EL (cell line): Measurements from ENCODE around the gene SLC22A4.

Source experiments
- DNase-seq: peaks from one replicate; pipeline ENCODE4 v3.0.0-alpha.2; 2016

Gene SLC22A4

DNA sequence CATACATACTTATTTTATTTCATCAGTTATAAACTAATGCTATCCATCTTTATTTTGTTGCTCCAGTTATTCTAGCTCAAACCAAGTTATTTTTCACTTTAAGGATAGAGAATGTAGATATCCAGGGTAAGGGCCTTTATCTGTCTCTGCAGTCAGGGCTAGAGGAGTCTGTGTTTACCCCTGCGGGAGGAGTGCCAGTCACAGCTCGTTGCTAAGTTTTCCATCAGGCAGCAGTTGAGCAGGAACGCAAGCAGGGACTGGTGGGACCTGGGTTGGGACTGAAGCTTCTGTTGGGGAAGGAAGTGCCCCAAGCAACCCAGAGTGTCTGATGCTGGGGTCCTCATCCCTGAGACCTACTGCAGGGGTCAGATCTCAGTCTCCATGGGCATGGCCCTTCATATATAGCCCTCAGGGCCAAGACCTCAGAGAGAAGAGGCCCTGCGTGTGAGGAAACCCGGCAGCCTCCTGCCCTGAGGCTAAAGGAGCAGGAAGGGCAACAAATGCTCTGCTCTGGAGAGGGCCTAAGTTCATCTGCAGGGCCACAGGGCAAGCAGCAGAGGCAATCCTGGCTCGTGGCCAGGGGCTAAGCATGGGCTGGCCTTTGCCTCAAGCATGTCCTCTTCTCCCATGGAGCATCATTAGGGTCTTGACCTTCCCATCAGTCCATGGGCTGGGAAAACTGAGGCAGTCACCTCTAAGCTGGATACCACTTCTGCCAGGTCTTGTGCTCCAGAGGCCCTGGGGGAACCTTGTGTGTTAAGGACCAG, 6.6 kb downstream of the SLC22A4 start:
- no peak for DNase-seq

DNA sequence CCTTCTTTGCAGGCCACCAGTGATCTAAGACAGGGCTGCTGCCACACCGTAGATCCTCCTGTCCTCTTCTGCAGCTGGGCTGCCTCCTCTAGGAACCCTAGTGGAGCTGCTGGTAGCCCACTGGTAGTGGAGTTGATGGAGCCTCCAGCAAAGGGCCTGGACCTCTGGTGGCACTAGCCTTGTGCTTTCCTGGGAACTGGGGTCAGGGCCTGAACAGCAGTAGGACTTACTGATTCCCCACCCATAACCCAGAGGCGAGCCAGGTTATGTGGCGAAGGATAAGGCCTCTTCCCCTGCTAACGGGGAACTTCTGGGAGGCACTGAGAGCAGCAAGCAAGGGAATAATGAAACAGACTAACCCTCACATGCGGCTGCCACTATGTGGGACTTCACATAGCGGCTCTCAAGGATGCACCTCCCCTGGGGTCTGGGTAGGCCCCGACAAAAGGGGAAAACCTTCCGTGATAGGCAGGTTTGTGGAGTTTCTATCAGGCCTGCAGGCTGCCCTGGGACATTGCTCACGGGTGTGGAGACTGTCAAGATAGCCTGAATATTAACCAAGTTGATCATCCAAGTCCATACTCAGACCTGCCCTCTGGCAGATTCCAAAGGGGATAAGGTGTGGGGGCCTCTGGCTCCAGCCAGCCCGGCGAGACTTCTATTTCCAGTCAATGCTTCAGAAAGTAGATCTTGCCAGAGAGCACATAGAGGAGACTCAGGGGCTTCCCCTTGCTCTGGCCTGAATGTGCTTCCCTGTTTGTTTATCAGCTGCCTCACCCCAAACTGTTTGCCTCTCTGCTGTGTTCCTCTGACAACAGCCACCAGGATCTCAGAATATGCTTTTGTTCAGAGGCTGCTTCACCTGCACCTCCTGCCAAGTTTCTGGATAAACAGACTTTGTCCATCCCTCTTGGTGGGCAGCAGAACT, 7.4 kb downstream of the SLC22A4 start:
- no peak for DNase-seq

DNA sequence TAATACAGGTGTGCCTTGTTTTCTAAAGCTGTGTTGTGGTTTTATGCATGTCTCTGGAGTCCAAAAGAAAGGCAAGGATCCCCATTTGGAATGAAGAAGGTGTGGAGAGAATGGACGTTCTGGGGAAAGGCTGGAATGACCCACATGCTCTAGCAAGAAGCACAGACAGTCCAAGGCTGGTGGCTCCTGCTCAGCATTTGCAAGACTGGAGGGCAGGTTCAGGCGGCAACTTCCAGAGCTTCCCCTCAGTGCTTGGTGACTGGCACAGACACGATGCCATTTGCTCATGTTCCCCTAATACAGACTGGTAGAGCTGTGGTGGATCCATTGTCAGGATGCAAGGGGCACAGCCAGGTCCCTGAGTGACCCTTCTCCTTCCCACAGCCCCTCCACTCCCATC, 8.2 kb downstream of the SLC22A4 start:
- no peak for DNase-seq

DNA sequence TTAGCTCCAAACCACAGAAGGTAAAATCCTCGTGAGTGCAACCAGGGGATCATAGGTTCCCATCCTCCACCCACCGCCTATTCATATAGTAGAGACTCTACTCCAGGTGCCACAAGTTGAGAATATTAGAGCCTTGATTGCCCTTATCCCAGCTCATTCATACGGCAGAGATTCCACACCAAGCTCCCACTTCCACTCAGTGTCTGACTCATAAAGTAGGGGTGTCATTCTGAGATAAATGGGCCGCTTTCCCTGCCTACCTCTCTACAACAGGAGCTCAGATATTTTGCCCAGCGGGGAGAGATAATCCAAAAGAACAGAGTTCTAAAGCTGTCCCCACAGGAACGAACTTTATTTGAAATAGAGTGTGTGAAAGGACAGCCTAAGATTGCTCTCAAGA, 9.4 kb downstream of the SLC22A4 start:
- DNase-seq = no peak

DNA sequence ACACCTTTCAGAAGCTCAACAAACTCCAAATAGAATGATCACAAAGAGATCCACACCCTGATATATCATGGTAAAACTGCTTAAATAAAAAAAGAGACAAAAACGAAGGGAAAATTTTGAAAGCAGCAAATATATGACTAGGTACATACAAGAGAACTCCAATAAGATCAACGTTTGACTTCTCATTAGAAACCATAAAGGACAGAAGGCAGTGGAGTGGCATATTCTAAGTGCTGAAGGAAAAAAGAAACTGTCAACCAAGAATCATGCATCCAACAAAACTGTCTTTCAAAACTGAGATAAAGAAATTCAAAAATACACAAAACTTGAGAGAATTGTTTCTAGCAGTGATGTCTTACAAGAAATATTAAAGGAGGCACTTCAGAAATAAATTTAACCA, 11.2 kb downstream of the SLC22A4 start:
- DNase-seq = no peak

DNA sequence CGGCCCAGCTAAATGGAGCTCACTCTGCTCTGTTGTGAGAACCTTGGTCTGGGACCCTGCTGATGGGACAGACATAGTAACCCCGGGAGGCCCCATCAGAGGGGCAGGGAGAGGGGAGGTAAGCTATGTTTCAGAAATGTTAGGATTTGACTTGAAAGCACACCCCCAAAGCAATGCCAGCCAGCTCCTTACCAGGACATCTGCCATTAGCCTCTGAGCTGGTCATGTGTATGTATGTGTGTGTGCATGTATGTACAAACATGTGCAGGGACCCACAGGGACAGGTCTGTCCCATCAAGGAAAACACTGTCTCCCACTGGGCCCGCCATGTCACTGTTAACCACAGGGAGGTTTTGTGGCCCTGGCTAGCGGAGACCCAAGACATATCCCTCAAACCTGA, 14.5 kb downstream of the SLC22A4 start:
- no peak for DNase-seq

DNA sequence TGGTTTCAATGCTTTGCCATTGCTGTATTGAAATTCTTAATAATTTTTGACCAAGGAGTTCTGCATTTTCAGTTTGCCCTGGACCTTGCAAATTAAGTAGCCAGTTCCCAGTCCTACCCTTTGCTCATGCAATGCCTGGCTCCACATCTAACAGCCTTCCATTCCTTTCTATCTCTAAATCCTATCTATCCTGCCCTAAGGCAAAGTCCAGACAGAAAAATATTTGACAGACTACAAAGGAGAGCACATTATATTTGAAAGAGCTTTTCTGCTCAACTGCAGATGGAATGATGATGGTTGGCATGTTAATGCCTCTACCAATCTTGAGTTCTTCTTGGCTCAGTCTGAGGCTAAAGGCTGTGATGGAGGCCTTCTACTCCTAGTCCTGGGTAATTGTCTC, 15.5 kb downstream of the SLC22A4 start:
- peak; percentile 15 for DNase-seq

DNA sequence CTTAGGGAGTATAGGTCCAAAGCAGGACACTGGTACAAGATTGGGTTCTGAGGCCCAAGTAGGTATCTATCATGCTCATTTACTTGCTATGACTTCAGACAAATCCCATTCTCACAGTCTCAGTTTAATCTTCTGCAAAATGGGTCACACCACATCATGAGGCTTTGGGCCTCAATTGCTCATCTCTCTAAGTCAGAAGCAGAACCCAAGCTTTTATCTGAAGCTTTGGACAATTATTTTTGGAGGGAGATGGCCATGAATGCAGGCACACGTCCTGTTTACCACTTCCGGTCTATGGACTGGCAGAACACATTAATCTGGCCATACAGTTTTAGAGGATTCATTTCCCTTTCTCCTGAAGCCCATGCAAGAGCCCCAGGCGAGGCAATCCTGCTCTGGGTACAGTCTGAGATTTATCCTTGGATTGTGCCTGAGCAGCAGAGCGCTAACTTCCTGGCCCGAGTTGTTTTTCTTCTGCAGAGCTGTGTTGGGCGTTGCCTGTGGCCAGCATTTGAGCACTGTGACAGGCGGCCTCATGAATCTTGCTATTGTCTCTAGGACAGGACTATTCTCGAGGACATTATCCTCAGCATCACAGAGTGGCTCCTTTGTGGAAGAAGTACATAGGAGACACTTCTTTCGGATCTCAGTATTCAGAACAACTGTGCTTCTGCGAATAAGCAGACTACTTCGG, 16.1 kb downstream of the SLC22A4 start:
- no peak for DNase-seq

DNA sequence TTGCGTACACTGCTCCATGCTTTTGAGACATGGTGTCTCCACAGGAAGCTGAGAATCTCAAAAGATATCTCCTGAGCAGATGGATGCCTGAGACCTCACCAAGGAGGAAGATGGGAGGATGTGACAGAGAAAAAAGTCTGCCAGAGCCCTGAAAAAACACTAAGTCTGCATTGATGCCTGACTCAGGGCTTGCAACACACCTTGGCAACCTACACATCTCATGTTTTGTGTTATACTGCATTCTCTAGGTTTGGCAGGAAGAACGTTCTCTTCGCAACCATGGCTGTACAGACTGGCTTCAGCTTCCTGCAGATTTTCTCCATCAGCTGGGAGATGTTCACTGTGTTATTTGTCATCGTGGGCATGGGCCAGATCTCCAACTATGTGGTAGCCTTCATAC, 19.2 kb downstream of the SLC22A4 start:
- DNase-seq = no peak

DNA sequence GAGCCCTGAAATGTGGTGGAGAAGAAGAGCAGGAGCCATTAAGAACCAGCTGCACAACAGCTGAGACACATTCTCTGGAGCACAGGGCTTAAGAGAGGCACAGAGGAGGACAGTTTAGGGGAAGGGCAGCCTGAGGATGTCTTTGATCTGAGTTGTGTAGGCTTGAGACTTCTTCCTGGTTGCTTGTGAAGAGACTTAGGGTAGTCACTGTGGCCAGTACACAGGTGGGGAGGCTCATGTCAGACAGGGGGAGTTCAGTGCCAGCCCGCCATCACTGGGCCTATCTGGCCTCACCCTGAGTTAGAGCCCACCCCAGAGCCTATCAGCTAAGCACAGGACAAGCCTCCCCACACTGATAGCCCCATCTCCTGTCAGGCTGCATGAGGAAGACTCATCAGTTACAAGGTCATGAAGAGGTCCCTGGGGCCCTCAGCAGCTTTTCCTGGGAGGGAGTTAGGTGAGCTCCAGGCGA, 19.8 kb downstream of the SLC22A4 start:
- DNase-seq = no peak

DNA sequence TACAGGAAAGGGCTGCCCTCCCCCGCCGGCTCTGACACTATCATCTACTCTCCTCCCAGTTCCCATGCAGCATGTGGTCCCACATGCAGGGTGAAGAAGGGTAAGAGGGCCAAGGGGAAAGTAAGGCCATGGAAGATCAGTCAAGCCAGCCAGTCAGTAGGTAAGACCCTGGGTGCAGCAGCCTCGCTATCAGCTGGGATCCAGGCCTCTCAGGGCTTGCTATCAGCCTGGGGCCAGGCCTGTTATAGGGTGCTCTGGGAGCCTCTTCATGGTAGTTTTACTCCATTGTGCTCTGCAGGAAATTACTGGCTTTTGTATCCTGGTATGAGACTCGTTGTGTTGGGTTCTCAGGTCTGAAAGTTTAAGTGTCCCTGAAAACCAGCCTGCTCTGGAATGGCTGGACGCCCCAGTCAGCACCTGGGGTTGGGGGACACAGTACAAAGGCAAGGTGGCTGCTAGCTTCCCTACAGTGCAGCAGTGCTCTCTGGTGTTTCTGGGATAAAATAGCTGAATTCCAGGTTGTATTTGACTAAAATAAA, 21.4 kb downstream of the SLC22A4 start:
- no peak for DNase-seq

DNA sequence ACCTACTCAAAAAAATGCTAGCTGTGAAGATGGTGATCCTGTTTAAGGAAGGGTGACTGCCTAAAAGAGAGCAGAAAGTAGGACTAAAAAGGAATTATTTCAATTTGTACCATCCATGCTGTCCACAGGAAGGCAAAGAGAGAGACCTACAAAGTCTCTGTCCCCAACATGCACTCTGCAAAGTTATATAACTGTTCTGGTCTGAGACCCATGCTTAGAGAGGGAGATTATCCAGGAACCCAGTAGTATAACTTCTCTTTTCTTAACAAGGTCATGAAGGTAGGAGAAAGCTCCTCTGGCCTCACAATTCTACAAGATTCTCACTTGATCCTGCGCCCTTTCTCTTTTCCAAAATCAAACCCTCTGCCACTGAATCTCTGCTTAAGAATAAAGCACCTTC, 25.8 kb downstream of the SLC22A4 start:
- no peak for DNase-seq

DNA sequence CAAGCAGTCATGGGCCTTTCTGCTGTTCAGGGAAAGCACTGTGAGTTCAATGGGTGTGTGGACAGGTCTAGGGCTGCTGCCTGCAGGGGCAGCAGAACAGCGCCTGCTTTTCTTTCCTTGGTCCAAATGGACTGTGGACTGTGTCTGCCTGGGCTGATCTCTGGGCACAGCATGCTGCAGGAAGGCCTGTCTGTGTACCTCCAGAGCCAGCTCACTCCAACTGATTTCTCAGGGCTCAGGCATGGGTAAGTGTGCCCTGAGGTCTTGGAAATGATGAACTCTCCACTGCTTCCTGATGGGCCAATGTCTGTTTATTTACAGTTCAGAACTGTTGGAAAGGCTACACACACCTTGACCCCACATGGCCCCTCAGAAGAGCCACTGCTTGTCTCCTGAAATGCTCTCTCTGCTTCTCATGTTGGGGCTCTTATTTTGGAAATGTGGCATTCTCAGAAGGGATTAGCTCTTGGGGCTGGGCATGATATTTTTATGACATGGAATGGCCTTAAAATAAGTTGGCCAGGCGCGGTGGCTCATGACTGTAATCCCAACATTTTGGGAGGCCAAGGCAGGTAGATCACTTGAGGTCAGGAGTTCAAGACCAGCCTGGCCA, 27.0 kb downstream of the SLC22A4 start:
- DNase-seq = no peak

DNA sequence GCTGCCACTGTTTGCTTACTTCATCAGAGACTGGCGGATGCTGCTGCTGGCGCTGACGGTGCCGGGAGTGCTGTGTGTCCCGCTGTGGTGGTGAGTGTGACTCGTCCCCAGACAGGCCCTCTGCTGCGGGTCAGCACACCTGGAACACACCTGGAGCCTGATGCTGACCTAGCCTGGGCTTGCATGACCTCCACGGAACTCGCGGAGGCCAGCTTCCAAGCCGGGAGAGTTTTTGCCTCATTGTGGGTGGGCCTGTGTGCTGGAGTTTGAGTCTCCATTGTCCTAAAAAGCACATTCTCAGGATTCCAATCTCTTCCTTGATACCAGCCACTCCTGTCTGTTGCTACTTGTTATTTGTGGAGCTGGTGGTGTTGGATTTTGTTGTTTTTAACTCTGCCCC, 28.1 kb downstream of the SLC22A4 start:
- DNase-seq = no peak

DNA sequence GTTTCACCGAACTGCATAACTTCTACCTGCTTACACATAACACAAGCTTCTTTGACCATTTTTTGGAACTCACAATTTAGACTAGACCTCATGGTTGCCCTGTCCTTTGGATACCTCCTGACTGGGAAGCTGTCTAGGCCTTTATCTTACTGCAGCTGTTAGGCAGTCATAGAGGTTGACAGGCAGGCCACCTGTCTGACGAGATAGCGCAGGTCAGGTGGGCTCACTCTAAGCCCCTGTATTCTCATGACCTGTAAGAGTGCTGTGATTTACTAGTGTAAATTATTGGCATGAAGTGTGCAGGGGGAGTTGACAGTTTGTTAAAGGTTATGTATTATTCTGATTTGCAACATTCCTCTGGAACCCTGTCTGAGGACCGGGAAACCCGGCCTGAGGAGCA, 29.0 kb downstream of the SLC22A4 start:
- DNase-seq = no peak

DNA sequence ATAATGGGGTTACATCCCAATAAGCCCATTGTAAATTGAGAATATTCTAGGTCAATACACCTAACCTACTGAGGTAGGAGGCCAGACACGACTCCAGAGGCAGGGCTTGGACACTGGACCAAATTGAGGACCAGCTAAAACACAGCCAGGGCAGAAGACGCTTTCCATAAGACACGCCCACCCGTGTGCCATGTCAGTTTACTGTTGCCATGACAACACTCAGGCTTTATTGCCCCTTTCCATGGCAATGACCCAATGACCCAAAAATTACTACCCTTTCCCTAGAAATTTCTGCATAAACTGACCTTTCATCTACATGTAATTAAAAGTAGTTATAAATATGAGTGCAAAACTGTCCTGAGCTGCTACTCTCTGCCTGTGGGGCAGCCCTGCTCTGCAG, 31.5 kb downstream of the SLC22A4 start:
- no peak for DNase-seq

DNA sequence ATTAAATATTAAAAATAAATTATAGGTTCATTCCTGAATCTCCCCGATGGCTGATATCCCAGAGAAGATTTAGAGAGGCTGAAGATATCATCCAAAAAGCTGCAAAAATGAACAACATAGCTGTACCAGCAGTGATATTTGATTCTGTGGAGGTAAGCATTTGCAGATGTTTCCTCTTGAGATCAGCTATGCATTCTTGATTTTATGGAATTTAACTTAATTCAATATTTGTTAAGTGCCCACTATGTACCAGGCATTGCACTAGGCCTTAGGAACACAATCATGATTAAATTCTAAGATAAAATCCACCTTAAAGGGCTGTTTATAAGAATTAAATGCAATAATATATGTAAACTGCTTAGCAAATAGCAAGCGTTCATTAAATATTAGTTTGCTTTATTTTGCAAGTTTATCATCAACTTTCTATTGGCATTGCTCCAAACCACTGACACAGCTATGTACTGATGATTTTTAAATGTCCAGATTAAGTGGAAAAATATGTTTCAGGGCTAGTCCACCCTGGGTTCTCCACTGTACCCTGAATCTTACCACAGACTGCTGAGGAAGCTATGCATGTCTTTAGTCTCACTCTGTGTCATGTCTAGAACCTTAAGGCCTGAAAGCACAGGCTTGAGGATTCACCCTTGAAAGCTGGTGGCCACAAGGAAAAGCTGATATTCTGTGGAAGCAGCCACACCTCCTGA, 33.2 kb downstream of the SLC22A4 start:
- DNase-seq = peak; percentile 21

DNA sequence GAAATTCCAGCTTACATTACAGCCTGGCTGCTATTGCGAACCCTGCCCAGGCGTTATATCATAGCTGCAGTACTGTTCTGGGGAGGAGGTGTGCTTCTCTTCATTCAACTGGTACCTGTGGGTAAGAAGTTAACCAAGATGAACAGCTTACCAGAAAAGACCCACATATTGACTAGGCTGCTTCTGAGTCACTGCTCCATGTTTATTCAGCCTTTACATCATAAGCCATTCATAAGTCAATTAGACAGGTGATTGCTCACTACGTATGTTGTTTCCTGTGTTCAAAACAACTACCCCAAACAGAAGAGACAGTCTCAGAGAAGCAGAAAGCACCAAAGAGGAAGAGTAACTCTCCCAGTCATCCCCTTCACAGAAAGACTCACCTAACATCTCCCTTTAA, 40.6 kb downstream of the SLC22A4 start:
- no peak for DNase-seq

DNA sequence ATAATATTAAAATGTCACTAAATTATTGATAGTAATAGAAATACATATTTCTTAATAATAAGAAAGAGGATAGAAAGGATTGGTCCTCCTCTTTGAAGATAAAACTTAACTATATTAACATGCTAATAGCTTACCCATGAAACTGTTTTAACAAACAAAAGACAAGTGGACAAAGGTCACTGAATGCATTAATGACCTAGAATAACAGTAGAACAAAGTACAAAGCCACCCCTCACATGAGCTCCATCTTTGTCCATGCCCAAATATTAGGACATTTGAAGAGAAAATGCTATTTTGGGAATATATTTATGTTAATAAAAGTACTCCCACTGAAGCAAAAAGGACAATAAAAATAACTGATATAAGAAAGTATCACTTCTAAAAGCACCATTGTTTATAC, 41.2 kb downstream of the SLC22A4 start:
- no peak for DNase-seq

DNA sequence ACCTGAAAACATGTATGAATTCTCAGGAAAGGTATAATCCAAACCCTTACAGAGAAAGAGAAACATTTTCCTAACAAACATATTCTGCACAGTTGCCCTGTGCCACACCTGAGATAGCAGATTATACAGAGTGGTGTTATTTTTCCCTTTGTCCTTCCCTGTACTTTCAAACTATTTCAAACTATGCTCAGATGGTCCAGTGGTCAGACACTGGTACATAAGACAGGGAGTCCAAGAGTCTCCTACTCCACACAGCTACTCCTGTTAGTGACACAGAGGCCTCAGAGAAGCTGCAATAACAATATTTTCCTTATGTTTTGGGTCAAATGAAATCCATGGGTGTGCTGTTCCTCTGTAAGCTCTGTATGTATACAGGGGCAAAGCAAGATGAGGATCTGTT, 45.3 kb downstream of the SLC22A4 start:
- DNase-seq = no peak

DNA sequence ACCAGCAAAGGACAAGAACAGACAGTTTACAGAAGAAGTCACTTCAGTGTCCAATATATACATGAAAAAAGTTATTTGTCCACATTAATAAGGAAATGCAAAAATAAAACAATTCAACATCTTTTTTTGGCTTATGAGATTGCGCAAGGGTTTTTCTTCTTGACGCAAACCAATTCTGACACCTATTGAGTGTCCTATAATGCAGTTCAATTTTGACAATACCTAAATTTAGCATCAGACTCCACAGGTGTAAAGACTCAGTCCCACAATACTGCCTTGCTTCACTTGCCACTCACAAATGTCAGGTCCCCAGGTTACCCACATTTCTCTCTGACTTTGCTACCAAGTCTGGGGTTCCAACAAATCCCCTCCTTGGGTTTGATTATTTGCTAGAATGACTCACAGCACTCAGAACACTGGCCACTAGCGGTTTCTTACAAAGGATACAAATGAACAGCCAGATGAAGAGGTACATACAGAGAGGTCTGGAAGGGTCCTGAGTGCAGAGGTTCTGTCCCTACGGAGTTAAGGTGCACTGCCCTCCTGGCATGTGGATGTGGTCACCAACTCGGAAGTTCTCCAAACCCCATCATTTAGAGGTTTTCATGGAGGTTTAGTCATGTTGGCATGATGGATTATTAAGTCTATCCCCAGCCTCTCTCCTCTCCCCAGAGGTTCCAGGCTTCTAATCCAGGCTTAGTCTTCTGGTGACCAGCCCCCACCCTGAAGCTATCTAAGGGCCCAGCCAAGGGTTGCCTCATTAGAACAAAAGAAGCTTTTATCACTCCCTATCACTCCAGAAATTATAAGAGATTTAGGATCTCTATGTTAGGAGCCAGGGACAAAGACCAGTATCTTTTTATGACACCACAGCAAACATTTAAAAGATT, 48.3 kb downstream of the SLC22A4 start:
- DNase-seq = no peak
